AG09319 (cell line): ENCODE results near the gene SMC1B.

Experiments
- DNase-seq: peaks from one replicate; pipeline ENCODE4 v3.0.0-alpha.2; 2010; ENCODE audit warnings: low read depth; ENCODE audit errors: extremely low read depth
- TF ChIP-seq, protein P1 (sequence below): IDR thresholded peaks from 2 replicates; pipeline ENCODE4 v1.5.1; 2011; ENCODE audit warnings: low read depth, mild to moderate bottlenecking, inconsistent platforms, low read length, moderate library complexity

Gene SMC1B

DNA sequence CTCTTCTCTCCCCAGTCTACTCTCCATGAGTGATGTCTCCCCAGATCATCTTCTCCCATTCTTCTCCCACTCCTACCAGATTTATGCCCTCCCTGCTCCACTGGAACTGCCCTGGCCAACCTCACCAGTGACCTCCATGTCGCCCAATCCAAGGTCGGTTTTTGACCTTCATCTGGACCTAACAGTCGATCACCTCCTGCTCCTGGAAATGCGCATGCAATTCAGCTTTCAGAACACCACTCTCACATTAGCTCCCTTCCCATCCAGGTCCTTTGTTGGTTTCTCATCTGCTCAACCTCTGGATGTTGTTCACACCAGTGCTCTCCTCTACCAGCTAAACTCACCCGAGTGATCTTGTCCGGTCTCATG, 5.4 kb upstream of the SMC1B start:
- TF ChIP-seq, protein P1, sequence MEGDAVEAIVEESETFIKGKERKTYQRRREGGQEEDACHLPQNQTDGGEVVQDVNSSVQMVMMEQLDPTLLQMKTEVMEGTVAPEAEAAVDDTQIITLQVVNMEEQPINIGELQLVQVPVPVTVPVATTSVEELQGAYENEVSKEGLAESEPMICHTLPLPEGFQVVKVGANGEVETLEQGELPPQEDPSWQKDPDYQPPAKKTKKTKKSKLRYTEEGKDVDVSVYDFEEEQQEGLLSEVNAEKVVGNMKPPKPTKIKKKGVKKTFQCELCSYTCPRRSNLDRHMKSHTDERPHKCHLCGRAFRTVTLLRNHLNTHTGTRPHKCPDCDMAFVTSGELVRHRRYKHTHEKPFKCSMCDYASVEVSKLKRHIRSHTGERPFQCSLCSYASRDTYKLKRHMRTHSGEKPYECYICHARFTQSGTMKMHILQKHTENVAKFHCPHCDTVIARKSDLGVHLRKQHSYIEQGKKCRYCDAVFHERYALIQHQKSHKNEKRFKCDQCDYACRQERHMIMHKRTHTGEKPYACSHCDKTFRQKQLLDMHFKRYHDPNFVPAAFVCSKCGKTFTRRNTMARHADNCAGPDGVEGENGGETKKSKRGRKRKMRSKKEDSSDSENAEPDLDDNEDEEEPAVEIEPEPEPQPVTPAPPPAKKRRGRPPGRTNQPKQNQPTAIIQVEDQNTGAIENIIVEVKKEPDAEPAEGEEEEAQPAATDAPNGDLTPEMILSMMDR: no peak
- DNase-seq: no peak

DNA sequence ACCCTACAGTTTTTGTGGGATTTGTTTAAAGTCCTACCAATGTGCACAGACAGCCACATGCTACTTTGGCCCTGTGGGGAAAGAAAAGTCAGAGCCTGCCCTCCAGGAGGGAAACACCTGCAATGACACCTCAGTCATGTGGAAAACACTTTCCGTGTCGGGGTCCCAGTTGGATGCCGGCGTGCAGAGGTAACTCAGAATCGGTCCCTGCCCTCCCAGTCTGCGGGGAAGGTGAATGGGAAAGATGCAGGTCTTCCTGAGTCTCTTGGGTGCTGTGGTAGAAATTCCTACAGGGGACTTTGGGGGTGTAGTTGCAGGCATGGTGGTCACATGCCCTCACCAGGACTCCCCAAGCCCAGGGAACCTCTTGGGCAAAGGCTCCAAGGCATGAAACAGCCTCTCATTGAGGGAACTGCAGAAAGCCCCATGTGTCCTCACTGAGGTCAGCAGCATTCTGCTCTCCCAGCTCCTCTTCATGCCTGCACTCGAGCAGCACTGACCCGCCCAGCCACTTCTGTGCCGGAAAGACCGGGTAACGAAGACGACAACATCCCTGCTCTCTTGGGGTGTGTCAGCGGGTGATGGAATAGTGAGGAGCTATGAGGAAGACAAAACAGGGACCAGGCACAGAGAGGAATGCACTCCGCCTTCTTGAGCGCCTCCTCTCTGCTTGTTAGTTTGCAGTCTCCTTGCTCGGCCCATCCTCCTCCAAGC, 4.8 kb upstream of the SMC1B start:
- TF ChIP-seq, protein P1: no peak
- no peak for DNase-seq

DNA sequence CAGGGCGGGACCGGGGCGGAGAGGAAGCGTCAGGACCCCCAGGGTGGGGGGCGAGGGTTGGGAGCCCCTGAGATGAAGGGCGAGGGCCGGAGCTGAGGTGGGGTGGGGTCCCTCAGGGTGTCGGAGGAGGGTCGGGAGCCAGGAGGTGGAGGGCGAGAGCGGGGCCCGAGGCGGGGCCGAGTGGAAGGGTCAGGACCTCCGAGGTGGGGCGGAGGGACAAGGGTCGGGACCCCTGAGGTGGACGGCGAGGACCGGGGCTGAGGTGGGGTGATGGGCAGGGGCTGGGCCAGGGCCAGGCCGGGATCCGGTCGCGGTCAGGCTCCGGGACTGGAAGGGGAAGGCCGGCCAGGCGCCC, 409 bp downstream of the SMC1B start:
- TF ChIP-seq, protein P1: no peak
- no peak for DNase-seq

DNA sequence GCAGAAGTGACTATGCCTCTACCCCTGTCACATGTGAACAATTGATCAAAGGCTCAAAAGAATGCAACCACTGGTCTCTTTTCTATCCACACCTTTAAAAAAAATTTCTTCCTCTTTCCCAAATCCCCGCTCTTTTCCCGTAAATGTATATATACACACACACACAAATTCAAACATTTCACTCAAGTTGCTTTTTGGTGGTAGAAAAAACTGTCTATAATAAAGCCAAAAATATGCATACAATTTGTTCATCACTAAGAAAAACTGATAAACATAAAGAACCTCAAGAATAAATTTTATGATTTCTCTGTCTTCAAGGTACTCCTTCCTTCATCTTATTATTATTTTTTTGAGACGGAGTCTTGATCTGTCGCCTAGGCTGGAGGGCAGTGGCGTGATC, 5.6 kb downstream of the SMC1B start:
- TF ChIP-seq, protein P1: no peak
- no peak for DNase-seq

DNA sequence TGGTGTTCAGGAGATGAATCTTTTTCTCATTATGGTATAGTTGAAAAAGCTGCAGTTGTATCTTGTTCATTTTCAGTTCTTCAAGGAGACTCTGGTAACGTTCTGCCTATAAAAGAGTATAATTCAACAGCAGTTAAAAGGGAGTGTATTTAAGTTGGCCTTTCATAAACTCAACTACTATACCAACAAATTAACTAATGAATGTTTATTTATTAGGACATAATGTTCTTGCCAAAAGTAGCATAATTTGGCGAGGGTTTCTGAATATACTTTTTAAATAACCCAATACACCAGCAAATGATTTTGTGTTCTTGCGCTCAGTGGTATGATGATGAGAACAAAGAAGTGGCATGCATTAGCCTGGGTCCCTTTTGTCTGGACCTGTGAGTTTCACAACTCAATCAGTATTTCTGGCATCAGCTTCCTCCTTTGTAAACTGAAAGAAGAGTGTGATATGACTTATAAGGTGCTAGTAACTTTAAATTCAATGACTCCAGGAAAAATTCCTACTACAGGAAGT, 10.9 kb downstream of the SMC1B start:
- DNase-seq: no peak
- TF ChIP-seq, protein P1: no peak

DNA sequence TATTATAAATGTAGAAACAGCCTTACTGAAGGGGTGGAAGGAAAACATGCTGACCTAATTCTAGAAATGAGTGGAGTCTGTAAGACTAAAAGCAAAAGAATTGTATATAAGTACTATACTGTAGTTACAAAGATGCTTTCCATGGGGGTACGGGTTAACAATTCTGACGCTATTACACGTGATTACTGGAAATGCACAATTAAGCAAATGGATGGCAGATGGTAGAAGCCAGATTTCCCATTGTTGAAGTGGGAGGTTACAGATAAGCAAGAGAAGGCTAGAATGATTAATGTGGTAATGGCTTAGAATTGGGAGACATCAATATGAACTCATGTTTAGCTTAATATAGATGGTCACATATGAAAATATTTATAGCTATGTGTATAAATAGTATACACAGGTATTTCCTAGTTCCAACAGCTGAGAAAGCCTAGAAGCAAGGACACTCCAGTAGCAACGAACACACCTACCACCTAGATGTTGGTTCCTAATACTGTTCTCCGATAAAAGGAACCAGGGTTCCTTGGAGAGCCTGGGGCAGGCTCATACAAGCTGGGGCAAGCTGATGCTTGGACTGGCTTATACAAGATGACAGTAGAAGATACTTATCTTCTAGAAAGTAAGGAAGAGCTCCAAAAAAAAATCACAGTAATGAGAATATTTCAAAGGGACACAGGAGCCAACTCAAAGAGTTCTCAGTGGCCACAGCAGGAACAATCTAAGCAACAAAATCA, 13.5 kb downstream of the SMC1B start:
- no peak for DNase-seq
- TF ChIP-seq, protein P1: no peak

DNA sequence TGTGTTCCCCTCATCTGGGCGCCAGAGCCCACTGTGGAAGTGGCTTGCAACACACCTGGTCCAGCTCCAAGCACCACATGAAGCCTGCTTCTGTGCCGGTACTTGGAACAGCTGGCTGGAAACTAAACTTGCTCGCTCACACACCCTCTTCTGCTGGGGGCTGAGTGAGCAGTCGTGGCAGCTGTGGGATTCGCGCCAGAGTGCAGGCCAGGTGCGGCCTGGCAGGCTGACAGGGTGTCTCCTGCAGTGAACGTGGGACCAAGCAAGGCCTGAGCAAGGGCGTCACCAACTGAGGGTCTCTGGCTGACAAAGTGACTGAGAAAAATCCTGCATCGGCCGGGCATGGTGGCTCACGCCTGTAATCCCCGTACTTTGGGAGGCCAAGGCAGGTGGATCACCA, 15.2 kb downstream of the SMC1B start:
- DNase-seq: no peak
- TF ChIP-seq, protein P1: no peak
